OCI-M1 (cell line): ENCODE measurements around the gene TMEM168.
A peak's percentile ranks its signal among the peaks of the same experiment; 100 is the strongest.
"Not testable (repeated sequence)": the region's sequence is repeated elsewhere in the genome, so short reads cannot be mapped to it uniquely, and the experiment has no call there.

Source experiments
- DNase-seq: peaks from one replicate; lab custom pipeline; 2025; lab: John Stamatoyannopoulos, UW

The TMEM168 gene

GRCh38 chr7:112789817-112790585 lies at the start of gene TMEM168:
Gene TMEM168, minus strand, starts transcription at chr7:112790393. Its CDS starts 5,568 bp downstream, at chr7:112784825.
- peak; percentile 80 for DNase-seq

DNA sequence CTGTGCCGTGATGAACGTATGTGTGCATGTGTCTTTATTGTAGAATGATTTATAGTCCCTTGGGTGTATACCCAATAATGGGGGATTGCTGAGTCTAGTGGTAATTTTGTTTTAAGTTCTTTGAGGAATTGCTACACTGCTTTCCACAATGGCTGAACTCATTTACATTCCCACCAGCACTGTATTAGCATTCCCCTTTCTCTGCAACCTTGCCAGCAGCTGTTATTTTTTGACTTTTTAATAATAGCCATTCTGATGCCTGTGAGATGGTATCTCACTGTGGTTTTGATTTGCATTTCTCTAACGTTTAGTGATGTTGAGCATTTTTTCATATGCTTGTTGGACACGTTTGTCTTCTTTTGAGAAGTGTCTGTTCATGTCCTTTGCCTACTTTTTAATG lies 45.7 kb upstream of the TMEM168 start:
- not testable (repeated sequence) for DNase-seq

- DNase-seq: no peak
Measured at GRCh38 chr7:112833082-112833481, 42.9 kb upstream of the TMEM168 start.

- no peak for DNase-seq
Measured at GRCh38 chr7:112830769-112831168, 40.6 kb upstream of the TMEM168 start.

DNA sequence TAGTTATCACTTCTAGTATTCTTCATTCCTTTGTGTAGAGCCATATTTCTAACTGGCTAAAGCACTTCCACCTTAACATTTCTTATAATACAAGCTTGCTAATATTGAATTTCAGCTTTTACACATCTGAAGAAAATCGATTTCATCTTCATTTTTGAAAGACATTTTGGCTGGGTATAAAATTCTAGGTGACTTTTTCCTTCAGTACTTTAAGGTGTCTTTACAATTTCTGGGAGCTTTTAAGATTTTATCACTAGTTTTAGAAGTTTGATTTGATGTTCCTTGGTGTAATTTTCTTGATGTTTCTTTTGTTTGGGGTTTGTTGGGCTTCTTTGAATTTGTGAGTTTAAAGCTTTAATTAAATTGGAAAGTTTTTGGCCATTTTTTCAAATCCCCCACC lies 38.5 kb upstream of the TMEM168 start:
- no peak for DNase-seq

DNA sequence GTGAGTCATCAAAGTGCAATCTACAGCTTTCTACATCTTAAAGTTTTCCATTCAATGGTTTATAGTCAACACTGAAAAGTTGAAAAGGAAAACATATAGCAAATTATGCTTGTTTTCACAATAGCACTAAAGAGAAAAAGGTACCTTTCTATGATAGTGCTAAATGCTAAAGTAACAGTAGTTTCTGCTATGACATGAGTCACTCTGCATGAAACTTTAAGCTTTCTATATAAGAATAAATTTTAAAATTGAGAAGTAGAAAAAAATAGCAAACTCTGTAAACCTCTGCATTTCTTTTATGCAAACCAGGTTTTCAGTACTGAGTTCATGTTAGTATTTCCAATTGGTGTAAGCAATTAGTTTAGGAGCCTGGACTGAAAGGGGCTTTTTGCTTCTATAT lies 31.2 kb upstream of the TMEM168 start:
- no peak for DNase-seq

GRCh38 chr7:112819536-112819935 lies 29.3 kb upstream of the TMEM168 start:
- no peak for DNase-seq

- no peak for DNase-seq
Measured at GRCh38 chr7:112806156-112806555, 16.0 kb upstream of the TMEM168 start.

DNA sequence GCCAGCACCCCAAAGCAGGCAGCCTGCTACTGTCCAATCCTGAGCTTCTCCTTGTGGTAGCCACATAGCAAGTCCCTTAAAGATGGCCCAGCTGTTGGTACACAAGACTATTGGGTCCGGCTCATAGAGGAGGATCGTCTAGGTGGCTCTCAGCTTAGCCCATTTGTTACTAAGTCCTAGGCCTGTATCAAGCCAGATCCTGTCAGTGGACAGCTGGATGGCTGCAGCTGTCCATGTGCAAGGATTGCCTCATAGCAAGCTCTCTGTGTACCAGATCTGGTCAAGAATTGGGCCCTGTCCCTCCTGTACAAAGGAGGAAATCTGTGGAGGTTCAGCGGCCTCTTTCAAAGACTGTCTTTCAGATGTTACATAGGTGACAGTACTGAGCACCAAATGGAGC lies 12.2 kb upstream of the TMEM168 start:
- no peak for DNase-seq

DNA sequence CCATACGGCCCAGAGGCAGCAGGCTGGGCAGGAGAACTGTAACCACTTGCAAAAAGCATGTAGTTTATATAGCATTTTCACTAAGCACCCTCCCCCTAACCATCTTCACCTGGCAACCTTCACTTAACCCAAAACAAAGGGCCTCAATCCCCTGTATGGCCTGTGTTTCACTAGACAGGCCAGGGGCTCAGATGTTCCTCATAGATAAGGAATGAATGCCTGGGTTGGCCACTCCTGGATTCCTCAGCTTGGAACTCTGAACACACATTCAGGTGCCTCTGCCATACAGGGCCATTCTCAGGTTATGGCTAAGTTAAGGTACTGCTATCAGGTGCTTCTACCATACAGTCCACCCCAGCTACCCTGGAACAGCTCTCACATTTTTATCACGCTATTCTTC lies 10.3 kb upstream of the TMEM168 start:
- DNase-seq: no peak

GRCh38 chr7:112799448-112800120 lies 9.4 kb upstream of the TMEM168 start:
- DNase-seq: no peak

DNA sequence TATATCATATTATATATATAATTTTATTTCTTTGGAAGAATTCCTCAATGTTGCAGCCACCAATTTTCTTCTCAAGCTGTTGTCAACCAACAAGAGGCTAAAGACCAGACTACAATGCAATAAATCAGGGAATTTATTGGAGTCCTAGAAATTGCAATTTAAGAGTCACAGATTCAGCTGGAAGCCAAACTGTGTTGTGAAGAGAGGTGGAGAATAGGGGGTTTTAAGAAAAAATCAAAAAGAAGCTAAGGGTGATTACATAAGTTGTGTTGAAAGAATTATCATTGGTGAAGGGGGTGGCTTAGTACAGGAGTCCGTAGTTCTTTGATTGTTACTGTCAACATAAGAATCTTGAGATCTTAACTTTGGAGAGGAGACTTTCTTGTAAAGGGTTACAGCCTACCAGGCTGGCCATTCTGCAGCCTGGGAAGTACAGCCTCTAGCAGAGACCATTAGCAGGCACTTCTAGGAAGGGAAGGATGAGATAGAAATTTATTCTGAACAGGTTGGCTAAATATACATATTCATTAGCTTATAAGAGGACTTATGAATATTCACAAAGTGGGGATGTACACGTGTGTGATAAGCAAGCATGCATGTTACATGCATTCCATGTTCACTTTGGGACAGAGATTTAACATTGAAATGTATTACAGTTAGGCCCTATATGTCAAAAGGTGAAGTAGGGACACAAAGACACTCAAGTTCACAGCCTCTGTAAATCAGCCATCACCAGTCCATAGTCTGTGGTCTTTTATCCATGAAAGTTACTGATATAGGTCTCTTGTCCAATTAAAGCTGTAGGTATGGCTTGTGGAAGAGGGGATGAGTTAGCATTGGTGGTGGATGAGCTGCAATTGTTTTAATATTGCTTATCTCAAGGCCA lies 8.3 kb upstream of the TMEM168 start:
- peak; percentile 52 for DNase-seq

- DNase-seq: not testable (repeated sequence)
Measured at GRCh38 chr7:112796552-112796951, 6.4 kb upstream of the TMEM168 start.

DNA sequence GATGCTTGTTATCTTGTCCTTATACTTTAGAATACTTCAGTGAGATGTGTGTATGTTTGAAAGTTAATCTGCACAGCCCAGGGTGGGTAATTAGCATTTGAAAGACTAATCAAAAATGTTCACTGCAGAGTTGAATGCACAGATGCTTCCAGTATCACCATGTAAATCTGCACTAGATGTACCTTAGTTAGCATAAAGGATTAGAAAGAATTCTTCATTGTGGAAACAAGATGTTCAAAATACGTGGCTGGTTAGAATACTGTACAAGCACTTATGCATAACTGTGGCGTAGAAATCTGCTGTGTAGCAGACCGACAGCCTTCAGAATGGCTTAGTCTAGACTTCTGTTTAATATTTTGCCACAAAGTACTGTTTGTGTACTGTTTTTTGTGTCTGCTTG lies 2.2 kb upstream of the TMEM168 start:
- DNase-seq: no peak

- DNase-seq: no peak
Measured at GRCh38 chr7:112791465-112792168, 1.4 kb upstream of the TMEM168 start.

- DNase-seq: peak; percentile 49
Measured at GRCh38 chr7:112790586-112791003, 402 bp upstream of the TMEM168 start.

GRCh38 chr7:112789453-112789816 lies 758 bp downstream of the TMEM168 start:
- no peak for DNase-seq

- DNase-seq: no peak
Measured at GRCh38 chr7:112788778-112789343, 1.3 kb downstream of the TMEM168 start.

GRCh38 chr7:112784603-112785002 lies 5.6 kb downstream of the TMEM168 start:
- no peak for DNase-seq

DNA sequence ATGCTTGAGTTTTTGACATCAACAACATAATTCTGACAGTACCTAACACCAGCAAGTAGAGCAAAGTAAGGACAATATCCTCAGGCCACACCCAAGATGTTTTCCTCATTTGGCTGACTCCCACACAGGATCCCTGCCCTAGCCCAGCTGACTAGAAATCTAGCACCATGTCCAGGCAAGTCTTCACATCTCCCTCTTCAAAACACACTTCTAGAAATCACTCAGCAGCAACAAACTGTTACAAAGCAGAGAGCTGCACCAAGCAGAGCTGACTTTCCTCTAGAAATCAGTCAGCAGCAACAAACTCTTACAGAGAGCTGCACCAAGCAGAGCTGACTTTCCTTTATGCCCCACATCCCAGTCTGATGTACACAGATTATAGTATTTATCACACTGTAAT lies 7.7 kb downstream of the TMEM168 start:
- DNase-seq: no peak

DNA sequence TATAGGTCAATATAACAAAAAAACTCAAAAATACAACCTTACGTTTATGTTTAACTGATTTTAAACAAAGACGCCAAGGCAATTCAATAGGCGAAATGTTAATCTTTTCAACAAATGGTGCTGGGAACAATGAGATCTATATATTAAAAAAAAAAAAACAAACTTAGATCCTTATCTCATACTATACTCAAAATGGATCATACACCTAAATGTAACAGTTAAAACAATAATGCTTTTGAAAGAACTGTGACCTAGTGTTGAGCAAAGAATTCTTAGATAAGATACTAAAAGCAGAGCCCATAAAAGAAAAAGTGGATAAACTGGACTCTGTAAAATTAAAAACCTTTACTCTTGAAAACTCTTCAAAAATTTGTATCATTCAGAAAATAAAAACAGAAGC lies 8.6 kb downstream of the TMEM168 start:
- DNase-seq: no peak

GRCh38 chr7:112781110-112781509 lies 9.1 kb downstream of the TMEM168 start:
- DNase-seq: no peak
